H1 (cell line): Measurements from ENCODE around the gene CASZ1. TPM values are rescaled to one million over a fixed set of nuclear protein-coding genes. Genes with fewer than 3 reads are reported as not detected.

ENCODE experiments used
- CTCF ChIA-PET: fragments of 300-600 bp; sonication (Branson Sonifier 250); formaldehyde crosslinking; loops from one replicate; lab custom pipeline; 2021; ENCODE audit not compliant: partially characterized antibody; lab: Charles Lee
- POLR2A ChIA-PET: fragments of 300-600 bp; sonication (Branson Sonifier 250); formaldehyde crosslinking; loops from one replicate; lab custom pipeline; 2021; ENCODE audit warnings: inconsistent platforms; ENCODE audit not compliant: partially characterized antibody; lab: Charles Lee
- DNase-seq, 2 experiments: peaks; one replicate each; pipeline versions ENCODE4 v3.0.0 to v3.0.0-alpha.2; 2010 to 2022; ENCODE audit warnings: low spot score in 2 of 2, low read depth in 1 of 2, mixed read lengths in 1 of 2
- FAIRE-seq: peaks from 2 replicates; lab custom pipeline; 2011; peaks lifted over from hg19 to GRCh38; lab: Jason Lieb, UNC
- H2AFZ ChIP-seq: 2 replicates; pipeline ENCODE4 v1.8.1; 2012; ENCODE audit warnings: low read length, inconsistent platforms
- H2AK5ac ChIP-seq: 2 replicates; pipeline ENCODE4 v1.6.1; 2013; ENCODE audit warnings: low read depth, low read length
- H2BK120ac ChIP-seq: replicated peaks from 2 replicates; pipeline ENCODE3; 2013; ENCODE audit warnings: low read depth, low read length, inconsistent platforms
- H2BK12ac ChIP-seq: 2 replicates; pipeline ENCODE4 v1.6.1; 2013; ENCODE audit warnings: low read depth, low read length
- H2BK15ac ChIP-seq: 2 replicates; pipeline ENCODE4 v1.6.1; 2013; ENCODE audit warnings: low read length
- H2BK20ac ChIP-seq: 2 replicates; pipeline ENCODE4 v1.6.1; 2013; ENCODE audit warnings: low read length
- H2BK5ac ChIP-seq: 2 replicates; pipeline ENCODE4 v1.6.1; 2013; ENCODE audit warnings: low read depth, low read length
- H3K14ac ChIP-seq: 2 replicates; pipeline ENCODE4 v1.6.1; 2013; ENCODE audit warnings: inconsistent platforms; ENCODE audit not compliant: insufficient read length
- H3K18ac ChIP-seq: 2 replicates; pipeline ENCODE4 v1.6.1; 2013; ENCODE audit warnings: low read length; ENCODE audit errors: extremely low read depth
- H3K23ac ChIP-seq: 2 replicates; pipeline ENCODE4 v1.6.1; 2013; ENCODE audit warnings: inconsistent platforms; ENCODE audit not compliant: insufficient read length
- H3K23me2 ChIP-seq: 2 replicates; pipeline ENCODE4 v1.6.1; 2013; ENCODE audit warnings: low read depth, low read length
- H3K27ac ChIP-seq: 2 replicates; pipeline ENCODE4 v1.6.1; 2011; ENCODE audit warnings: low read depth, low read length, inconsistent platforms
- H3K27me3 ChIP-seq, 4 experiments: replicated peaks in 1 of 4; 1 replicate in 1 of 4; 2 replicates in 3 of 4; pipeline versions ENCODE4 v1.6.1 to v1.8.1; 2011 to 2013; ENCODE audit warnings: low read length in 3 of 4, mild to moderate bottlenecking in 3 of 4, inconsistent platforms in 2 of 4, mixed read lengths in 2 of 4, moderate library complexity in 1 of 4; ENCODE audit not compliant: control insufficient read depth in 3 of 4, insufficient read depth in 3 of 4; ENCODE audit errors: extremely low read depth in 1 of 4
- H3K36me3 ChIP-seq, 4 experiments: 2 replicates each; pipeline versions ENCODE4 v1.6.1 to v1.8.1; 2011 to 2013; ENCODE audit warnings: mild to moderate bottlenecking in 4 of 4, low read length in 3 of 4, moderate library complexity in 2 of 4, control low read depth in 1 of 4, inconsistent platforms in 1 of 4; ENCODE audit not compliant: insufficient read depth in 4 of 4, control insufficient read depth in 2 of 4
- H3K4ac ChIP-seq: replicated peaks from 2 replicates; pipeline ENCODE3; 2013; ENCODE audit warnings: low read length, low read depth, mixed read lengths, inconsistent platforms; ENCODE audit not compliant: insufficient read length
- H3K4me1 ChIP-seq, 4 experiments: replicated peaks in 1 of 4; 1 replicate in 1 of 4; 2 replicates in 3 of 4; pipeline versions ENCODE4 v1.6.1 to v1.8.1; 2011 to 2013; ENCODE audit warnings: low read length in 3 of 4, inconsistent platforms in 2 of 4, mixed read lengths in 1 of 4; ENCODE audit not compliant: insufficient read depth in 4 of 4, control insufficient read depth in 3 of 4
- H3K4me2 ChIP-seq, 2 experiments: 2 replicates each; pipeline versions ENCODE4 v1.6.1 to v1.8.1; 2011 to 2013; ENCODE audit warnings: low read depth in 2 of 2, low read length in 2 of 2, control low read depth in 1 of 2, inconsistent platforms in 1 of 2, mild to moderate bottlenecking in 1 of 2; ENCODE audit not compliant: insufficient read depth in 1 of 2
- H3K4me3 ChIP-seq, 4 experiments: fragments of 200-600, 300-600 bp in 1 of 4; sonication (generic), shearing (Covaris generic), sonication (Bioruptor Twin) in 1 of 4; 2 replicates each; pipeline versions ENCODE4 v1.5.1 to v1.8.1; 2011 to 2016; ENCODE audit warnings: low read length in 4 of 4, low read depth in 3 of 4, control low read depth in 2 of 4, inconsistent platforms in 2 of 4, mild to moderate bottlenecking in 2 of 4, mixed read lengths in 1 of 4, moderate library complexity in 1 of 4; ENCODE audit not compliant: insufficient read depth in 2 of 4; ENCODE audit errors: extremely low read depth in 1 of 4
- H3K56ac ChIP-seq: replicated peaks from 2 replicates; pipeline ENCODE3; 2013; ENCODE audit warnings: low read depth, mild to moderate bottlenecking, mixed read lengths, low read length, inconsistent platforms; ENCODE audit not compliant: insufficient read length
- H3K79me1 ChIP-seq: 2 replicates; pipeline ENCODE4 v1.6.1; 2013; ENCODE audit warnings: low read depth, low read length, control low read depth
- H3K79me2 ChIP-seq, 2 experiments: 2 replicates each; pipeline versions ENCODE4 v1.6.1 to v1.8.1; 2012 to 2013; ENCODE audit warnings: low read length in 2 of 2, mild to moderate bottlenecking in 2 of 2, inconsistent platforms in 1 of 2; ENCODE audit not compliant: insufficient read depth in 2 of 2, control insufficient read depth in 1 of 2
- H3K9ac ChIP-seq, 4 experiments: replicated peaks in 1 of 4; 1 replicate in 1 of 4; 2 replicates in 3 of 4; pipeline versions ENCODE4 v1.6.1 to v1.8.1; 2011 to 2013; ENCODE audit warnings: low read depth in 3 of 4, low read length in 3 of 4, control low read depth in 2 of 4, mild to moderate bottlenecking in 2 of 4, moderate library complexity in 2 of 4, inconsistent platforms in 1 of 4; ENCODE audit errors: extremely low read depth in 1 of 4
- H3K9me3 ChIP-seq, 2 experiments: 2 replicates each; pipeline versions ENCODE4 v1.6.1 to v1.8.1; 2012 to 2013; ENCODE audit warnings: mild to moderate bottlenecking in 2 of 2, moderate library complexity in 2 of 2, control low read depth in 1 of 2, inconsistent platforms in 1 of 2, low read depth in 1 of 2, low read length in 1 of 2, mixed read lengths in 1 of 2; ENCODE audit not compliant: insufficient read depth in 2 of 2
- H4K20me1 ChIP-seq, 2 experiments: replicated peaks in 1 of 2; 2 replicates each; pipeline versions ENCODE3 to v1.8.1; 2011 to 2013; ENCODE audit warnings: inconsistent platforms in 2 of 2, low read length in 2 of 2, mild to moderate bottlenecking in 1 of 2; ENCODE audit not compliant: insufficient read depth in 2 of 2, control insufficient read depth in 1 of 2
- H4K5ac ChIP-seq: 2 replicates; pipeline ENCODE4 v1.6.1; 2013; ENCODE audit warnings: low read length, low read depth, mixed read lengths, inconsistent platforms; ENCODE audit not compliant: insufficient read length
- H4K8ac ChIP-seq: 2 replicates; pipeline ENCODE4 v1.8.0; 2013; ENCODE audit warnings: mild to moderate bottlenecking, moderate library complexity, low read length, inconsistent platforms; ENCODE audit not compliant: insufficient read depth; ENCODE audit errors: extremely low read depth
- H4K91ac ChIP-seq: replicated peaks from 2 replicates; pipeline ENCODE3; 2013; ENCODE audit warnings: low read length, mixed read lengths, inconsistent platforms; ENCODE audit not compliant: insufficient read length
- EGR1 ChIP-seq: IDR thresholded peaks from 2 replicates; pipeline ENCODE4 v1.6.1; 2011; ENCODE audit warnings: low read depth, low read length, borderline replicate concordance
- EP300 ChIP-seq, 2 experiments: IDR thresholded peaks; 1 replicate in 1 of 2; 2 replicates in 1 of 2; pipeline ENCODE4 v1.6.1; 2011 to 2012; ENCODE audit warnings: low read depth in 2 of 2, low read length in 2 of 2, mild to moderate bottlenecking in 2 of 2, borderline replicate concordance in 1 of 2, inconsistent platforms in 1 of 2, moderate library complexity in 1 of 2
- EZH2 ChIP-seq: fragments of 200-600 bp; sonication (generic); IDR thresholded peaks from 2 replicates; pipeline ENCODE4 v1.7.1; 2012; ENCODE audit warnings: low read depth, mild to moderate bottlenecking, moderate library complexity, low read length, inconsistent platforms; ENCODE audit not compliant: severe bottlenecking
- NRF1 ChIP-seq: IDR thresholded peaks from 2 replicates; pipeline ENCODE4 v1.6.1; 2011; ENCODE audit warnings: mild to moderate bottlenecking, low read depth, low read length, improper control_type of control experiment
- POLR2A ChIP-seq, 2 experiments: IDR thresholded peaks; 1 replicate in 1 of 2; 2 replicates in 1 of 2; pipeline ENCODE4 v1.6.1; 2011; ENCODE audit warnings: low read depth in 2 of 2, low read length in 2 of 2, mild to moderate bottlenecking in 2 of 2; ENCODE audit errors: control extremely low read depth in 1 of 2
- POLR2AphosphoS5 ChIP-seq: IDR thresholded peaks from 2 replicates; pipeline ENCODE4 v1.6.1; 2011; ENCODE audit warnings: low read depth, low read length
- RAD21 ChIP-seq, 2 experiments: IDR thresholded peaks in 1 of 2; conservative IDR thresholded peaks in 1 of 2; 2 replicates each; pipeline ENCODE4 v1.6.1; 2011; ENCODE audit warnings: low read depth in 2 of 2, low read length in 2 of 2, improper control_type of control experiment in 1 of 2, inconsistent platforms in 1 of 2, mild to moderate bottlenecking in 1 of 2, moderate library complexity in 1 of 2
- RNF2 ChIP-seq: fragments of 200-900, 300-1000 bp; sonication (generic); IDR thresholded peaks from 2 replicates; pipeline ENCODE4 v1.7.1; 2016; ENCODE audit warnings: borderline replicate concordance, low read depth, mild to moderate bottlenecking, antibody characterized with exemption, low read length; ENCODE audit not compliant: poor library complexity, severe bottlenecking; ENCODE audit errors: missing control alignments
- SAP30 ChIP-seq: fragments of 300-600 bp; sonication (generic); IDR thresholded peaks from 2 replicates; pipeline ENCODE4 v1.7.1; 2012; ENCODE audit warnings: low read length, moderate library complexity, mild to moderate bottlenecking, inconsistent platforms; ENCODE audit not compliant: insufficient read depth, insufficient replicate concordance
- SIRT6 ChIP-seq: IDR thresholded peaks from one replicate; pipeline ENCODE4 v1.7.1; 2012; ENCODE audit warnings: low read length, inconsistent platforms
- TEAD4 ChIP-seq: IDR thresholded peaks from 2 replicates; pipeline ENCODE4 v1.6.1; 2012; ENCODE audit warnings: low read depth, low read length, inconsistent platforms, mixed read lengths
- WGBS, 2 experiments: shearing (Covaris generic) in 1 of 2; methylation state at CpG; one replicate each; pipeline versions ENCODE4 v1.1.6 to v1.1.7; 2013 to 2015; ENCODE audit warnings: low lambda C conversion rate in 2 of 2, mixed read lengths in 2 of 2, inconsistent platforms in 1 of 2, low coverage in 1 of 2, missing lambda C conversion rate in 1 of 2; ENCODE audit not compliant: insufficient replicate concordance in 2 of 2, insufficient coverage in 1 of 2, insufficient read length in 1 of 2; ENCODE audit errors: extremely low coverage in 1 of 2, missing lambda C conversion rate in 1 of 2; 5-methylcytosine and 5-hydroxymethylcytosine counted together
- polyA plus RNA-seq, 7 experiments: library from polyadenylated mRNA; depleted of rRNA in 3 of 7; stranded (reverse) in 5 of 7; unstranded in 2 of 7; fragments of >200 nt in 5 of 7; fragments of 200-250 nt in 2 of 7; gene quantifications; 1 replicate in 5 of 7; 2 replicates in 1 of 7; 4 replicates in 1 of 7; pipeline versions ENCODE4 v1.2.1 to v1.2.3, GENCODE V29; 2011 to 2013; ENCODE audit warnings: missing spikeins in 2 of 7, mixed read lengths in 2 of 7
- total RNA-seq: library from RNA; stranded (reverse); fragmentation: NEBNext Ultra II Directional; extraction: Animal tissue kit (Norgen Biotek cat#: 25700); gene quantifications from 2 replicates; pipeline ENCODE4 v1.2.1, GENCODE V29; 2021

Gene CASZ1
- total and polyA plus RNA-seq, 2 of the 8 experiments (the other 6 are each of a cell fraction or from before 2014, with no cell fraction given) = 4.4 to 7.7 TPM

GRCh38 chr1:10718083-10718415 lies 78.4 kb downstream of the CASZ1 start:
- Histone ChIP-seq H3K4ac (no peak overlapping the region), H2BK120ac (no peak overlapping the region), H3K4me2 (no peak overlapping the region), H4K5ac (no peak overlapping the region), H3K9ac (no peak overlapping the region), H2BK15ac (no peak overlapping the region)
- no peak for FAIRE-seq
- CTCF ChIA-PET = interaction anchor here (0.6 to 1.0 kb wide), 2 partner anchors 11 to 31 kb away, joined by 3 read pairs; no protein-coding TSS in a partner anchor
- WGBS, 2 experiments = 94% methylated on average over 9 of the region's 9 CpGs; no CpG with 5 or more reads in 1 of the 2 experiments
- no peak for TF ChIP-seq EZH2
- TF ChIP-seq TEAD4 = no peak
- TF ChIP-seq POLR2A (IDR thresholded peaks at IDR 0.05; ENCODE audit: control extremely low read depth in 1 of 2, low read depth in 2 of 2, low read length in 2 of 2) = no peak
- TF ChIP-seq NRF1 = no peak
- TF ChIP-seq RNF2 = no peak
- TF ChIP-seq EP300 (IDR thresholded peaks at IDR 0.05; ENCODE audit: borderline replicate concordance in 1 of 2, low read depth in 2 of 2, low read length in 2 of 2) = no peak
- TF ChIP-seq POLR2AphosphoS5 = no peak
- TF ChIP-seq RAD21 (IDR thresholded peaks at IDR 0.05 in 1 of 2, conservative IDR thresholded peaks at IDR 0.05 in 1 of 2; ENCODE audit: low read depth in 2 of 2, low read length in 2 of 2) = no peak
- no peak for TF ChIP-seq SAP30
- no peak for TF ChIP-seq EGR1
- no peak for TF ChIP-seq SIRT6
- TF ChIP-seq, all 59 proteins: peak for 0
- Histone ChIP-seq H3K23me2 (peaks cover 6% of the 10 kb centered on the region; the same call in 1 of the 2 replicates), H3K79me2 (no peaks in the 10 kb centered on the region), H4K8ac (no peak overlapping the region), H2AK5ac (no peak overlapping the region), H3K36me3 (no peaks in the 10 kb centered on the region), H3K18ac (no peak overlapping the region), H3K4me3 (no peak overlapping the region), H3K27ac (no peak overlapping the region), H2BK5ac (no peak overlapping the region), H3K9me3 (no peaks in the 10 kb centered on the region), H2BK20ac (no peak overlapping the region), H3K4me1 (peaks cover 0 to 27% (median 20%) of the 10 kb centered on the region in 4 experiments; a peak in 6 of 7 replicates), H2AFZ (no peak overlapping the region), H4K91ac (no peak overlapping the region), H3K79me1 (no peaks in the 10 kb centered on the region), H3K14ac (no peak overlapping the region), H3K27me3 (no peaks in the 10 kb centered on the region; a peak in 2 of 7 replicates), H2BK12ac (no peak overlapping the region), H3K23ac (no peak overlapping the region), H3K56ac (no peak overlapping the region), H4K20me1 (peaks cover 0 to 2% of the 10 kb centered on the region in 2 experiments)
- POLR2A ChIA-PET = interaction anchor here (0.7 to 1.4 kb wide), 2 partner anchors 9 to 335 kb away, joined by 3 to 5 read pairs; no protein-coding TSS in a partner anchor
- no peak for DNase-seq
